Measurements from ENCODE around the gene HES6. TPM values are rescaled to one million over a fixed set of nuclear protein-coding genes. Genes with fewer than 3 reads are reported as not detected.

Gene HES6
- total RNA-seq, 2 donors from 2014 or later: 5.7 to 11.3 TPM

GRCh38 chr2:238267341-238267710, 27.5 kb upstream of the HES6 start:
- DNase-seq (ENCODE audit: low spot score): no peak
- Mint-ChIP-seq H3K9me3 (no peaks in the 10 kb centered on the region), H3K4me1 (ENCODE audit: low read depth in 2 of 2) (peaks cover 4 to 6% of the 10 kb centered on the region in 2 donors), H3K27me3 (no peaks in the 10 kb centered on the region), H3K27ac (no peak overlapping the region), H3K36me3 (peaks cover 6% of the 10 kb centered on the region), H3K4me3 (no peak overlapping the region)
- ATAC-seq: peak in 1 of 2 donors; percentile 28

- H3K27me3 Mint-ChIP-seq: no peaks in the 10 kb centered on the region
- peaks cover 4 to 6% of the 10 kb centered on the region in 2 donors for H3K4me1 Mint-ChIP-seq (ENCODE audit: low read depth in 2 of 2)
- no peaks in the 10 kb centered on the region for H3K9me3 Mint-ChIP-seq
- DNase-seq (ENCODE audit: low spot score) (no peak), ATAC-seq (no peak)
- H3K36me3 Mint-ChIP-seq: peaks cover 6% of the 10 kb centered on the region
- no peak overlapping the region for H3K27ac Mint-ChIP-seq
- no peak overlapping the region for H3K4me3 Mint-ChIP-seq
Observed at GRCh38 chr2:238265605-238266004, 25.8 kb upstream of the HES6 start.

GRCh38 chr2:238264072-238264460, 24.2 kb upstream of the HES6 start:
- H3K27ac Mint-ChIP-seq: no peak overlapping the region
- no peaks in the 10 kb centered on the region for H3K27me3 Mint-ChIP-seq
- H3K4me3 Mint-ChIP-seq: no peak overlapping the region
- no peaks in the 10 kb centered on the region for H3K9me3 Mint-ChIP-seq
- peaks cover 4 to 6% of the 10 kb centered on the region in 2 donors for H3K4me1 Mint-ChIP-seq (ENCODE audit: low read depth in 2 of 2)
- ATAC-seq (no peak), DNase-seq (ENCODE audit: low spot score) (no peak)
- H3K36me3 Mint-ChIP-seq: no peaks in the 10 kb centered on the region

- Mint-ChIP-seq H3K4me3 (no peak overlapping the region), H3K27ac (no peak overlapping the region), H3K4me1 (ENCODE audit: low read depth in 2 of 2) (peaks cover 4 to 6% of the 10 kb centered on the region in 2 donors), H3K27me3 (no peaks in the 10 kb centered on the region), H3K36me3 (no peaks in the 10 kb centered on the region), H3K9me3 (no peaks in the 10 kb centered on the region)
- DNase-seq (ENCODE audit: low spot score): no peak
- no peak for ATAC-seq
Observed at GRCh38 chr2:238263204-238264071, 23.6 kb upstream of the HES6 start.

GRCh38 chr2:238262496-238263122, 22.8 kb upstream of the HES6 start:
- H3K36me3 Mint-ChIP-seq: no peaks in the 10 kb centered on the region
- no peak overlapping the region for H3K4me3 Mint-ChIP-seq
- DNase-seq (ENCODE audit: low spot score) (no peak), ATAC-seq (no peak)
- no peaks in the 10 kb centered on the region for H3K27me3 Mint-ChIP-seq
- no peaks in the 10 kb centered on the region for H3K9me3 Mint-ChIP-seq
- H3K27ac Mint-ChIP-seq: no peak overlapping the region
- H3K4me1 Mint-ChIP-seq (ENCODE audit: low read depth in 2 of 2): peaks cover 4 to 6% of the 10 kb centered on the region in 2 donors

- no peak overlapping the region for H3K27ac Mint-ChIP-seq
- H3K36me3 Mint-ChIP-seq: no peaks in the 10 kb centered on the region
- no peaks in the 10 kb centered on the region for H3K27me3 Mint-ChIP-seq
- H3K9me3 Mint-ChIP-seq: no peaks in the 10 kb centered on the region
- no peak overlapping the region for H3K4me3 Mint-ChIP-seq
- DNase-seq (ENCODE audit: low spot score) (peak; percentile 22), ATAC-seq (no peak)
- peaks cover 4 to 6% of the 10 kb centered on the region in 2 donors for H3K4me1 Mint-ChIP-seq (ENCODE audit: low read depth in 2 of 2)
Observed at GRCh38 chr2:238261718-238262375, 22.0 kb upstream of the HES6 start.

GRCh38 chr2:238260883-238261282, 21.0 kb upstream of the HES6 start:
- no peaks in the 10 kb centered on the region for H3K27me3 Mint-ChIP-seq
- H3K9me3 Mint-ChIP-seq: no peaks in the 10 kb centered on the region
- H3K36me3 Mint-ChIP-seq: no peaks in the 10 kb centered on the region
- no peak overlapping the region for H3K4me3 Mint-ChIP-seq
- ATAC-seq: no peak
- peaks cover 4 to 6% of the 10 kb centered on the region in 2 donors for H3K4me1 Mint-ChIP-seq (ENCODE audit: low read depth in 2 of 2)
- no peak overlapping the region for H3K27ac Mint-ChIP-seq
- peak; percentile 22 for DNase-seq (ENCODE audit: low spot score)

GRCh38 chr2:238259061-238260020, 19.5 kb upstream of the HES6 start:
- Mint-ChIP-seq H3K27ac (no peak overlapping the region), H3K4me1 (ENCODE audit: low read depth in 2 of 2) (peaks cover 4 to 6% of the 10 kb centered on the region in 2 donors), H3K36me3 (no peaks in the 10 kb centered on the region), H3K27me3 (no peaks in the 10 kb centered on the region), H3K4me3 (no peak overlapping the region), H3K9me3 (no peaks in the 10 kb centered on the region)
- ATAC-seq (no peak), DNase-seq (ENCODE audit: low spot score) (peak; percentile 53)

GRCh38 chr2:238257786-238258700, 18.2 kb upstream of the HES6 start:
- H3K4me1 Mint-ChIP-seq (ENCODE audit: low read depth in 2 of 2): no peaks in the 10 kb centered on the region
- no peak overlapping the region for H3K27ac Mint-ChIP-seq
- no peaks in the 10 kb centered on the region for H3K9me3 Mint-ChIP-seq
- no peaks in the 10 kb centered on the region for H3K36me3 Mint-ChIP-seq
- ATAC-seq (no peak), DNase-seq (ENCODE audit: low spot score) (peak; percentile 51)
- H3K4me3 Mint-ChIP-seq: no peak overlapping the region
- no peaks in the 10 kb centered on the region for H3K27me3 Mint-ChIP-seq

- Mint-ChIP-seq H3K36me3 (no peaks in the 10 kb centered on the region), H3K4me1 (ENCODE audit: low read depth in 2 of 2) (no peaks in the 10 kb centered on the region), H3K27ac (no peak overlapping the region), H3K9me3 (no peaks in the 10 kb centered on the region), H3K4me3 (no peak overlapping the region), H3K27me3 (no peaks in the 10 kb centered on the region)
- ATAC-seq (peak; percentile 81 to 86), DNase-seq (ENCODE audit: low spot score) (peak; percentile 73)
Observed at GRCh38 chr2:238256594-238257104, 16.8 kb upstream of the HES6 start.

- H3K4me3 Mint-ChIP-seq: no peak overlapping the region
- DNase-seq (ENCODE audit: low spot score) (no peak), ATAC-seq (no peak)
- H3K4me1 Mint-ChIP-seq (ENCODE audit: low read depth in 2 of 2): no peaks in the 10 kb centered on the region
- no peaks in the 10 kb centered on the region for H3K9me3 Mint-ChIP-seq
- H3K27ac Mint-ChIP-seq: no peak overlapping the region
- H3K27me3 Mint-ChIP-seq: no peaks in the 10 kb centered on the region
- H3K36me3 Mint-ChIP-seq: no peaks in the 10 kb centered on the region
Observed at GRCh38 chr2:238256111-238256510, 16.3 kb upstream of the HES6 start.

GRCh38 chr2:238255636-238256035, 15.8 kb upstream of the HES6 start:
- Mint-ChIP-seq H3K4me3 (no peak overlapping the region), H3K4me1 (ENCODE audit: low read depth in 2 of 2) (no peaks in the 10 kb centered on the region), H3K36me3 (no peaks in the 10 kb centered on the region), H3K27me3 (no peaks in the 10 kb centered on the region), H3K9me3 (no peaks in the 10 kb centered on the region), H3K27ac (no peak overlapping the region)
- ATAC-seq (no peak), DNase-seq (ENCODE audit: low spot score) (peak; percentile 53)

Data from natural killer cell treated with Interleukin-12 subunit alpha and Interleukin-12 subunit beta and Interleukin-15 and Interleukin-18, amount 100 ng/mL, for 72 hours (primary cell).